Measurements from ENCODE around the gene IL17RE. TPM values are rescaled to one million over a fixed set of nuclear protein-coding genes. Genes with fewer than 3 reads are reported as not detected.

Gene IL17RE
- total and polyA plus RNA-seq, 2 experiments from 2014 or later, result 1.1 to 3.4 TPM

GRCh38 chr3:9891072-9891622, 11.5 kb upstream of the IL17RE start:
- peaks cover 5% of the 10 kb centered on the region; the same call in 1 of the 2 replicates for H3K4me1 ChIP-seq (ENCODE audit: insufficient read depth)
- H3K4me3 Mint-ChIP-seq, result peak overlapping the region; percentile 99
- 0 out of 2 replicates have a peak overlapping the region, but pooled peaks have one; percentile 72 for H3K27ac ChIP-seq (ENCODE audit: low read depth)
- H3K36me3 ChIP-seq (ENCODE audit: insufficient read depth), result 0 out of 2 replicates have a peak, but pooled peaks cover 9% of the 10 kb centered on the region
- H3K27ac Mint-ChIP-seq, result peak overlapping the region; percentile 99; the same call in 1 of the 2 replicates
- peak overlapping the region; percentile 95 for H2AFZ ChIP-seq
- H3K4me2 ChIP-seq, result peak overlapping the region; percentile 99
- no peak for DNase-seq (ENCODE audit: low spot score)
- no peak for ATAC-seq
- H4K20me1 ChIP-seq (replicated peaks; ENCODE audit: insufficient read depth), result peaks cover 4% of the 10 kb centered on the region; the same call in 1 of the 2 replicates
- peaks cover 17% of the 10 kb centered on the region for H3K79me2 ChIP-seq (replicated peaks; ENCODE audit: insufficient read depth)
- H3K27me3 Mint-ChIP-seq (ENCODE audit: insufficient read depth, low read depth, poor library complexity), result peaks cover 11% of the 10 kb centered on the region
- H3K9me2 ChIP-seq (ENCODE audit: insufficient read depth), result no peaks in the 10 kb centered on the region
- H3K36me3 Mint-ChIP-seq (ENCODE audit: low read depth), result peaks cover 33% of the 10 kb centered on the region
- no peaks in the 10 kb centered on the region for H3K9me3 Mint-ChIP-seq
- TF ChIP-seq ZNF331 (CRISPR knock-in tag; IDR thresholded peaks at IDR 0.05; ENCODE audit: low read depth) (no peak), CTCF (conservative IDR thresholded peaks at IDR 0.05; ENCODE audit: low read depth in 2 of 2) (no peak), POLR2AphosphoS5 (IDR thresholded peaks at IDR 0.05; ENCODE audit: low read depth) (no peak), CREB1 (CRISPR knock-in tag; IDR thresholded peaks at IDR 0.05; ENCODE audit: low read depth) (no peak), STAT1 (IDR thresholded peaks at IDR 0.05; ENCODE audit: unreplicated experiment) (no peak), ETS1 (IDR thresholded peaks at IDR 0.05) (no peak), ZNF114 (CRISPR knock-in tag; IDR thresholded peaks at IDR 0.05) (no peak), JUNB (IDR thresholded peaks at IDR 0.05; ENCODE audit: unreplicated experiment) (no peak), REST (IDR thresholded peaks at IDR 0.05; ENCODE audit: unreplicated experiment) (no peak), EZH2phosphoT487 (IDR thresholded peaks at IDR 0.05; ENCODE audit: unreplicated experiment) (no peak), EZH2 (IDR thresholded peaks at IDR 0.05; ENCODE audit: low read depth, unreplicated experiment) (no peak), ZNF462 (CRISPR knock-in tag; IDR thresholded peaks at IDR 0.05) (no peak), NANOG (IDR thresholded peaks at IDR 0.05; ENCODE audit: borderline replicate concordance) (no peak)
- H3K4me3 ChIP-seq, result peak overlapping the region; percentile 100
- peaks cover 9% of the 10 kb centered on the region; the same call in 1 of the 2 replicates for H3F3A ChIP-seq (replicated peaks; ENCODE audit: low read depth)
- H3K27me3 ChIP-seq (ENCODE audit: insufficient read depth), result no peaks in the 10 kb centered on the region
- H3K4me1 Mint-ChIP-seq, result peaks cover 12% of the 10 kb centered on the region
